Type B pancreatic cell (in vitro differentiated cells): Measurements from ENCODE around the gene BTBD19. TPM values are rescaled to one million over a fixed set of nuclear protein-coding genes. Genes with fewer than 3 reads are reported as not detected.

Experiments
- DNase-seq: peaks from one replicate; pipeline ENCODE4 v3.0.0; 2021; ENCODE audit warnings: mixed read lengths; ENCODE audit not compliant: unreplicated experiment; ENCODE audit errors: extremely low spot score
- H3K27ac Mint-ChIP-seq: 2 replicates; pipeline ENCODE4 v1.8.0; 2021; ENCODE audit warnings: mild to moderate bottlenecking, mixed read lengths
- H3K27me3 Mint-ChIP-seq: 2 replicates; pipeline ENCODE4 v1.8.0; 2021; ENCODE audit warnings: mixed read lengths
- H3K36me3 Mint-ChIP-seq: 2 replicates; pipeline ENCODE4 v1.8.0; 2021; ENCODE audit warnings: mixed read lengths
- H3K4me1 Mint-ChIP-seq: one replicate; pipeline ENCODE4 v1.8.0; 2021; ENCODE audit warnings: mixed read lengths; ENCODE audit not compliant: unreplicated experiment
- H3K4me3 Mint-ChIP-seq: 2 replicates; pipeline ENCODE4 v1.8.0; 2021; ENCODE audit warnings: mild to moderate bottlenecking, mixed read lengths
- H3K9me3 Mint-ChIP-seq: 2 replicates; pipeline ENCODE4 v1.8.0; 2021; ENCODE audit warnings: mixed read lengths
- CTCF ChIP-seq: fragments of 200-600 bp; sonication (generic); conservative IDR thresholded peaks from 2 replicates; pipeline ENCODE4 v1.5.0; 2021; ENCODE audit warnings: antibody characterized with exemption, mild to moderate bottlenecking
- total RNA-seq: library from RNA; stranded (reverse); gene quantifications from 2 replicates; pipeline ENCODE4 v1.2.1, GENCODE V29; 2021; ENCODE audit warnings: low replicate concordance

The BTBD19 gene
- total RNA-seq, 1 donor from 2014 or later, result 10.3 TPM

- H3K36me3 Mint-ChIP-seq, result peaks cover 19% of the 10 kb centered on the region
- H3K27ac Mint-ChIP-seq, result no peak overlapping the region
- H3K9me3 Mint-ChIP-seq, result no peaks in the 10 kb centered on the region
- no peak for DNase-seq
- no peak for TF ChIP-seq CTCF
- H3K4me1 Mint-ChIP-seq, result peaks cover 10% of the 10 kb centered on the region
- H3K4me3 Mint-ChIP-seq, result no peak overlapping the region
- H3K27me3 Mint-ChIP-seq, result no peaks in the 10 kb centered on the region
These were observed 38.7 kb downstream of the BTBD19 start for GRCh38 chr1:44846985-44847384.

GRCh38 chr1:44847845-44848244 is 39.5 kb downstream of the BTBD19 start:
- Mint-ChIP-seq H3K4me1 (peaks cover 10% of the 10 kb centered on the region), H3K4me3 (no peak overlapping the region), H3K27ac (no peak overlapping the region), H3K36me3 (peaks cover 19% of the 10 kb centered on the region), H3K9me3 (no peaks in the 10 kb centered on the region), H3K27me3 (no peaks in the 10 kb centered on the region)
- TF ChIP-seq CTCF, result no peak
- DNase-seq, result no peak

- Mint-ChIP-seq H3K36me3 (peaks cover 22% of the 10 kb centered on the region), H3K27me3 (no peaks in the 10 kb centered on the region), H3K27ac (no peak overlapping the region), H3K9me3 (no peaks in the 10 kb centered on the region), H3K4me3 (no peak overlapping the region), H3K4me1 (peaks cover 10% of the 10 kb centered on the region)
- no peak for TF ChIP-seq CTCF
- DNase-seq, result no peak
These were observed 40.3 kb downstream of the BTBD19 start for GRCh38 chr1:44848456-44849181.

- Mint-ChIP-seq H3K4me1 (peaks cover 10% of the 10 kb centered on the region), H3K4me3 (no peak overlapping the region), H3K36me3 (peaks cover 24% of the 10 kb centered on the region), H3K27ac (no peak overlapping the region), H3K27me3 (no peaks in the 10 kb centered on the region), H3K9me3 (no peaks in the 10 kb centered on the region)
- DNase-seq, result no peak
- TF ChIP-seq CTCF, result no peak
These were observed 41.3 kb downstream of the BTBD19 start for GRCh38 chr1:44849575-44850132.

GRCh38 chr1:44851308-44851707 is 43.0 kb downstream of the BTBD19 start:
- Mint-ChIP-seq H3K9me3 (no peaks in the 10 kb centered on the region), H3K36me3 (peaks cover 29% of the 10 kb centered on the region), H3K4me3 (no peak overlapping the region), H3K27ac (no peak overlapping the region), H3K4me1 (peaks cover 10% of the 10 kb centered on the region), H3K27me3 (no peaks in the 10 kb centered on the region)
- DNase-seq, result no peak
- TF ChIP-seq CTCF, result no peak
